ENCODE results near the gene CYP39A1.

CYP39A1 gene

DNA sequence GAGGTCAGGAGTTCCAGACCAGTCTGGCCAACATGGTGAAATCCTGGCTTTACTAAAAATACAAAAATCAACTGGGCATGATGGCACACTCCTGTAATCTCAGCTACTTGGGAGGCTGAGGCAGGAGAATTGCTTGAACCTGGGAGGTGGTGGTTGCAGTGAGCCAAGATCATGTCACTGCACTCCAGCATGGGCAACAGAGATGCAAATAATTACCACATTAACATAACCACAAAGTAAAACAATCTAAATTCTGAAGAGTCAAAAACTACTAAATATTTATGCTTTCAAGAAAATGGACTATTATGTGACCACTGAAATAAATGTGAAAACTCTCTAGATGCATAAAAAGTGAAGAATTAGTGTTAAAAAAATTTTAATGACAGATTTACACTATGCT lies 59.9 kb downstream of the CYP39A1 start:
- FAIRE-seq (no peak), DNase-seq (ENCODE audit: insufficient read length, low spot score) (no peak)

DNA sequence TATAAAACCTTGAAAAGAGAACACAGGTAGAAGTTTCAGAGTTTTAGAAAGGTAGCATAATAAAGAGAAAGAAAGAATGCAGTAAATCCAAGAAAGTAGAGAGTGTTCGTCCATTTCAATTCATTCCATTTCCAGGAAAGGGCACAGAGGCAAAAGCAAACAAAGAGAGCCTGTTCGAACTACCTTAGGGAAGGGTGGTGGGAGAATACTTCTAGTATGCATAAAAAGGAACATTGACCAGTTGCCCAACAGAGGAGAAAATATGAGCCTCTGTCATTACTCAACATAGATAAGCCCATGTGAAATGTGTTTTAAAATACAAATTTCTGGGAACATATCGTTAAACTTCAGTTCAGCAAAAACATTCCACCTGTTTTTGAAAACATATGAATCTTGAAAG lies 60.6 kb downstream of the CYP39A1 start:
- DNase-seq (ENCODE audit: insufficient read length, low spot score) (no peak), FAIRE-seq (no peak)

DNA sequence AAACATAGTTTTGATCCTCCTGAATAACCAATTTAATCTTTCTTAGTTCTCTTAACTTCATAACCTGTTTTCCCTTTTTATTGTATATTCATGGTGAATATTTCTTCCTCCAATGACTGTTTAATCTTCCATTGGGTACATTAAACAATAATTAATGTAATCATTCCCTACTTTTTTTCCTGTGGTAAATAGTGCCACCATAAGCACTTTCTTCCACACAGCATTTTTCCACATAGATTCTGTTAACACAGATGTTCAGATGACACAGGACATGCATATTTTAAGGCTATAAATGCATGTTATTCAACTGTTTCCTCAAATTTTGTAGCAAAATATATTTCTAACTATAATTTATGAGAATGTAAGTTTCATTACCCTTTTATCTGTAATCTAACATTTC lies 61.9 kb downstream of the CYP39A1 start:
- DNase-seq (ENCODE audit: insufficient read length, low spot score) = no peak
- FAIRE-seq = no peak

DNA sequence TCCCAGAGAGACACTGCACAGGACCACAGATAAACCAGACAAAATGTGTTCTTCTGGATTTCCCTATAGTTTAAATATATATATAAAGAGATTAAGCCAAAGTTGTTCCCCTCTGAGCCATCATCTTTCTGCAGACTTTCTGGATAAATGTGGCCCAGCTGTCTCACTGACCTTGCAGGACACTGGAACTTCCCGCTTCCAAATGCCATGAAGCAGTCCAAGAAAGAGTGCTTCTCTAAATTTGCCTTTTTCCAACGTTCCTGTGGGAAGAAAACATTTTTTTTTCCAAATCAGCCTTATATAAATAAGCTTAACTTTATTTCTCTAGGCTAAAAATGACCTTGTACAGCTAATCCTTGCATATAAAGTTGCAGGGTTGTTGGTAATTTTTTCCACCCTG lies 65.7 kb downstream of the CYP39A1 start:
- FAIRE-seq (no peak), DNase-seq (ENCODE audit: insufficient read length, low spot score) (no peak)

DNA sequence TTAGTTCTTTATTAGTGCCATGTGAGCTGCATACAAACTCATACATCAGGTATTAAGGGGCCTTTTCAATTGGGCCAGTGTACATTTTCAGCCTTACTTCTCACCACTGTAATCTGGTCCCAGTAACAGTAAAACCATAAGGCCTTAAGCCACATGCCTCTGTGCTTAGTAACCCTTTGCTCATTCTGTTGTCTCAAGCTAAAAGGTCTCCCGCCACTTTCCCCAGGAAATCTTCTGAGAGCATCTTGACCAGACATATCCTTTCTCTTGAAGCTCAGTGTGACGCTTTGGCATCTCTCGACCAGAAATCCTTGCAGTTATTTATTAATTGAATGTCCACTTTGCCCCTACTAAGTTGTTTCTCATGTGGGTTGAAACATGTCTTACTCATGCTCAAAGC lies 68.0 kb downstream of the CYP39A1 start:
- no peak for FAIRE-seq

DNA sequence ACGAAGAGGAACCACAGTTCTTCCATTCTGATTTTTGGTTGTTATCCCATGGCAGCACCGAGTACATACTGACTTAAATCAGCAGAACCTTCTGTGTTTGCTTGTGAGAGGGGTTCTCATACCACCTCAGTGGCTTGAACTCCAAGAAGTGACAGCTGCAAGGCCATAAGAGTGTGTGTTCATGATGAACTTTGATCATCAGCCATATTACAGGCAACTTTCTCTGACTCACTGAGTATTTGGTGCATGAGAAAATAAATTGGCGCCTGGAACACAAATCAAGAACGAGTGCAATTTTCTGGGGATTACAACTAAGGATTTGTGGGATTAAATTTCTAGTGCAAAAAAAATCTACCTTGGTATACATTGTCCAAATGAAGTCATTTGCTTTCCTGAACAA lies 68.9 kb downstream of the CYP39A1 start:
- FAIRE-seq (no peak), DNase-seq (ENCODE audit: insufficient read length, low spot score) (no peak)

More for the DNA sequence above, 68.0 kb downstream of the CYP39A1 start:
- DNase-seq (ENCODE audit: insufficient read length, low spot score) = no peak

DNA sequence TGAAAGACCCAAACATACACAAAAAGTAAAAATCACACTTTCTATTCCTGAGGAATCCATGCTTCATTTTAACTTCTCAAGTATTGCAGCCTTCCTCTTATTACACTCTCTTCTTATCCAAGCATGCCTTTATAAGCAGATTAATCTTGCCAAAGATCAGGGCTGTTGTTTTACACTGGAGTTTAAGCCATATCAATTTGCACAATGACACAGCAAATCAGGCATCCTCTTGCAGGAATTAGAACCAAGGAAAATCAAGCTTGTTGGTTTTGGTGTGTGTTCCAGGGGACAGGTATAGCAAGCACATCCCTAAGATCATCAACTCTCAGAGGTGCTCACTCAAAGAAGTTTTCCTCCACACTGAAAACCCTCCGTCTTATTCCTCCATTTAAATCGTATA lies 69.5 kb downstream of the CYP39A1 start:
- FAIRE-seq = no peak
- no peak for DNase-seq (ENCODE audit: insufficient read length, low spot score)

DNA sequence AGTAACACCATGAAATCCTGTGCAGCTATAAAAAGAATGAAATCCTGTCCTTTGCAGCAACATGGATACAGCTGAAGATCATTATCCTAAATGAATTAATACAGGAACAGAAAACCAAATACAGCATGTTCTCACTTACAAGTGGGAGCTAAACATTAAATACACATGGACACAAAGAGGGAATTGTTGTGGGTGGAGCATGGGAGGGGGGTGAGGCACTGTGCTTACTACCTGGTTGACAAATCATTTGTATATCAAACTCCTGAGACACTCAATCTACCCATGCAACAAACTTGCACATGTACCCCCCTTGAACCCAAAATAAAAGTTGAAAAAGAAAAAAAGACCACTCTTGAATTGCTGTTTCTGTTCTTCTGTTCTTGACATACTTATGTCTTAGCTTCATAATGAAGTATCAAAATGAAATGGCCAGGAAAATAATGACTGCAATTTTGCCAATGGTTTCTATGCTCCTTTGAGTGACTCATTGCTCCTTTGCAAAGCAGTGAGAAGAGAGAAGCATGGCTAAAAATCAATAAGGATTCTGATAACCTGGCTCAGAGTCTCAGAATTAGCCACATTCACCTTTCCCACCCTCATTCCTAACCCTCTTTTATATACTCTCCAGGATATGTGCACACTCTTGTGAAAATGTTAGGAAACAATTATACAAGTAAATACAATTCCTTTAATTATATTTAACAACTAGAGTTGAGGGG lies 71.0 kb downstream of the CYP39A1 start:
- FAIRE-seq (no peak), DNase-seq (ENCODE audit: insufficient read length, low spot score) (no peak)

DNA sequence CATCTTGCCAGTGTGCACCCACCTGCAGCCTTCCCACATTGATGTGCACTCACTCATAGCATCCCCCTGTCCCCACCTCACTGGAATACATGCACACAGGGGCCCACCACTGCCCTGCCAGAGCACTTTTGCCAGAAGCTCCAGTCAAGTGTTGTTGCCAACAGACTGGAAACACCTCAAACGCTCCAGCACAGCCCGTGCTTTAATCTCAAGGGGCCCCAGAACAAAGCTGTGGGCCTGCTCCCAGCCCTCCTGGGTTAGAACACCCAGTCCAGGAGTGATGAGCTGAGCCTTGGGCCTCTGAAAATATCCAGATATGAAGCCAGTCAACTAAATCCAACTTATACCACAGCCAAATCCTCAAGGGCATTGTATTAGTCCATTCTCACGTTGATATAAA lies 77.1 kb downstream of the CYP39A1 start:
- FAIRE-seq (no peak), DNase-seq (ENCODE audit: insufficient read length, low spot score) (no peak)

DNA sequence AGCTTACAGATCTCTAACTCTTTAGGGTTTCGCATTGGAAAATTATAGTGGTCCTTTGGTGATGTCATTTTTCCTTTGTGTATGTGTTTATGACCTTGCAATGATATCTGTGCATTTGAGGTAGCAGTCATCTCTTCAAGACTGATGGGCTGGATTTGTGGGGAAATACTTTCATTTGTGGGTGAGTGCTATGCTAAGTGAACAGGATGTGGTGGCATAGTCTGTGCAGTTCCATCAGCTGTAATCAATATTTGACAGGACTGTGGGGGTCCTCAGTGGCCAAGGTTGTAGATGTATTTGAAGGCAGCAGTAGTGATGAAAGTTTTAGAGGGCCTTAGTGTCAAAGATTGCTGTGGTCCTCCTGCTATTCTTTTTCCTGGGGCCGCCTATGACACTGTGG lies 79.5 kb downstream of the CYP39A1 start:
- DNase-seq (ENCODE audit: insufficient read length, low spot score) (no peak), FAIRE-seq (no peak)

DNA sequence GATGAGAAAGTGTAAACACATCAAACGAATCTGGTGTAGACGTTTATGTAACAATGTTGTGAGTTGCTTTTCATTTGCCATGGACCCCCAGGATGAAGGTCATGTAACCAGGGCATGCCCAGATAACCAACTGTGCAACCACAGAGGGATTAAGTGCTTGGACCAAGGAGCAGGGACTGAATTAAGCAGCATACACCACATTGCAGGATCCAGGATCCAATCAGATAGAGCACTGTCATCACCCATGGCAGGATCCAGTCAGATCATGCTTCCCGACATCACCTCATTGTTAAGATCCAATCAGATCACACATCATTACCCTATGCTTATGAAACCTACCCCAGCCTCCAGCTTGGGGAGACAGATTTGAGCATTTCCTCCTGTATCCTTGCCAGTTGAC lies 87.1 kb downstream of the CYP39A1 start:
- no peak for DNase-seq (ENCODE audit: insufficient read length, low spot score)
- no peak for FAIRE-seq

DNA sequence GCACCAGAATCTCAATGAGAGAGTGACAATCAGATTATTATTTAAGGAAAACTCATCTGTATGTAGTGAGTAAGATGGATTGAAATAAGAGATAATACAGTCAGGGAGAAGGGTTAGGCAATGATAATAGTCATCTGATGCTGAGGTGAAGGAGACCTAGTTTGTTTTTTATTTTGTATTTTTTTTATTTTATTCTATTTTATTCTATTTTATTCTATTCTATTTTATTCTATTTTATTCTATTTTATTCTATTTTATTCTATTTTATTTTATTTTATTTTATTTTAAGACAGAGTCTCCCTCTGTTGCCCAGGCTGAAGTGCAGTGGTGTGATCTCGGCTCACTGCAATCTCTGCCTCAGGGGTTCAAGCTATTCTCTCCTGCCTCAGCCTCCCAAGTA lies 88.7 kb downstream of the CYP39A1 start:
- FAIRE-seq (no peak), DNase-seq (ENCODE audit: insufficient read length, low spot score) (no peak)

DNA sequence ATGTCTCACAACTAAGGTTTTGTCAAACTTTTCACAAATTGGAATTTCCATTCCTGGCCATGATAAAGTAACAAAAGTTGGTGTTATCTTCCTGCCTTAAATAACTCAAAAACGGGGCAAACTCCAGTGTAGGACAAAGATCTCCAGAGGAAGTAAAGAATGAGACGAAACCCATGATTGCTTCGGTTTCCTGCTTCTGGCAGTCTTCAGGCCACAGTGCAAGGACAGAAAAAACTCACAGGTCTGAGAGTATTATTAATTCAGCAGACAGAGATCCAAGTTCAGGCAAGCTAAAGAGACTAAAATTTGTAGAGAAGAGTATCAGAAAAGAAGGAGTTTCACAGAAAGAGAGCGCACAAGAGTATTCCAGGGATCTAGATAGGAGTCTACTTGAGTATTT lies 96.6 kb downstream of the CYP39A1 start:
- FAIRE-seq = no peak
- DNase-seq (ENCODE audit: insufficient read length, low spot score) = no peak

DNA sequence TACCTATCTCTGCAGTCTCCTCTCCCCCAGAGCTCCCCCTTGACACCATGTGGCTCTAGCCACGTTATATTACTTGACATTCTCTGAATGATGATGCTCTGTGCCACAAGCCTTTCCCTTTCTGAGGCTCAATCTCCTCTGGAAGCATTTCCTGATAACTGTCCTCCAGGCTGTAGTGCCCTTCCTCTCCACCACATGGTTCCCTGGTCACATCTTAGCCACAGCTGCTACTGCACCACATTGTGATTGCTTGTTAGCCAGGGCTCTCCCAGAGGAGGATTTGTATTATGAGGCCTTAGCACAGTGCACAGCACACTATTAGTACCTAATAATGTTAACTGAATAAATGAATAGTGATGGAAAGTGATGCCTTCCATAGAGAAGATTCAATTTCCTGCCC lies 97.5 kb downstream of the CYP39A1 start:
- DNase-seq (ENCODE audit: insufficient read length, low spot score) (no peak), FAIRE-seq (no peak)

DNA sequence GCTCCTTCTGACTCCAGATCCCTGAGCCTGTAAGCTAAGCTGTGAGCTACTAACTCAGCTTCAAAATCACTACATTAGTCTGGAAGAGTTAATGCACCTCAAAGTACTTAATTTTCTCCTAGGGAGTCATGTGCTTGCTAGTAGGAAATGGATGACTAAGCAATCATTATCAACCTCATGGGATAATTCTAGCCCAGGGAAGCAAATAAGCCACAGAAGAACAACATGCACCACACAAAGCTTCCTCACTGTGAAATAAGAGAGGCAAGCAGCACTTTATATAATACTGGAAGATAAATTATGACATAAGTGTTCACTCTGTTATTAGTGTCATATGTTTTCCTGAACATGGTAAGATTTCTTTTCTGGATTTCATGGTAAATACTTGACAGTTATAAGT lies 103.5 kb downstream of the CYP39A1 start:
- FAIRE-seq (no peak), DNase-seq (ENCODE audit: insufficient read length, low spot score) (no peak)

DNA sequence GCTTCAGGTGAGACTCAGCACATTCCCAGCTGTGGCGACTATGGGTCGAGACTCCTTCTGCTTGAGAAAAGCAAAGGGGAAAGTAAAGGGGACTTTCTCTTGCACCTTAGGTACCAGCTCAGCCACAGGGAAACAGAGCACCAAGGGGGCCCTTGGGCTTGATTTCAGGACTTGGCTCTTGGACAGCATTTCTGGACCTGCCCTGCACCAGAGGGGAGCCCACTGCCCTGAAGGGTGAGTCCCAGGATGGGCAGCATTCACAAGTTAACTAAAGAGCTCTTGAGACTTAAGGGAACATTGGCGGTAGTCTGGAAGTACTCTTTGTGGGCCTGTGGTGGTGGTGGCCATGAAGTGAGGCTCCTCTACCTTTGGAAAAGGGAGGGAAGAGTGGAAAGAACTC lies 111.1 kb downstream of the CYP39A1 start:
- DNase-seq (ENCODE audit: insufficient read length, low spot score) (no peak), FAIRE-seq (no peak)

DNA sequence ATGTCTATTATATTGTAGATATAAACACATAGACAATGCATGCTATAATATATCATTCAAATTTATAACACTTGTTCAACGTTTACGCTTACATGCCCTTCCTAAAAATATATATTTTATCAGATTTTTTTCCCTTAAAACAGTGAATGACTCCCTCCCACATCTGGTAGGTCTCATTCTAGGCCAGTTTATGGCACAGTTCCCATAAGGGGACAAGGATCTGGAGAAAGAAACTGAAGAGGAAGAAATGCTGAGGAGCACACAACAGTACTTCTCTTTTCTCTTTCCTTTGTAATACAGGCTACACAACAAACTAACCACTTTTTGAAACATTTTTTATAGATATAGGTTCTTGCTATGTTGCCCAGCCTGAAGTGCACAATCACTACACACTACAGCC lies 112.8 kb downstream of the CYP39A1 start:
- no peak for DNase-seq (ENCODE audit: insufficient read length, low spot score)
- no peak for FAIRE-seq

DNA sequence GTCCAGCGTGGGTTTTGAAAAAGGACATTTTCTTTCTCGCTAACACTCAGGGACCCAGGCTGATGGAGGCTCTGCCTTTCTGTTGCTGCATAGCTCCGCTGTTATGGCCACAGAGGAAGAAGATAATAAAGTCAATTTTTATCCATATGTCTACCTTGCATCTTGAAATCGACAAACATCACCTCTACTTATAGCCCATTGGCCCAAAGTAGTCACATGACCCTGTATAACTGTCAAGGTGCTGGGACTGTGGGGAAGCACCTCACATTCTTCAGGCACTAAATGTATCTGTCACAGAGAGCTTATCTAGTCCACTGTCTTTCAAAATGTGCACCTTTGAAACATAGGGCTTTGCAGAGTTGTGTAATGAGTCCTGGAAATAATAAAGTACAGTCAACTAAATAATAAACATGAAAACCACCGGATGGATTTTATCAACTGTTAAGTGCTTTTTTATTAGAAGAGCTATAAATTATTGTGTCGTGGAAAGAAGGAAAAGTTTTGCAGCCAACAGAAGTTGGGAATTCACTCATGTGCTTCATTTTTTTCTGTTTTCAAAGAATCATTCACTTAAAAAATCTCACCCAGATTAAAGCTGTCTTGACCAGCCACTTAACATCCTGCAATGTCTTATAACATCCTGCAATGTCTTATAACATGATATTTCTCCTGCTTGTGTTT lies 113.7 kb downstream of the CYP39A1 start:
- FAIRE-seq (no peak), DNase-seq (ENCODE audit: insufficient read length, low spot score) (no peak)

DNA sequence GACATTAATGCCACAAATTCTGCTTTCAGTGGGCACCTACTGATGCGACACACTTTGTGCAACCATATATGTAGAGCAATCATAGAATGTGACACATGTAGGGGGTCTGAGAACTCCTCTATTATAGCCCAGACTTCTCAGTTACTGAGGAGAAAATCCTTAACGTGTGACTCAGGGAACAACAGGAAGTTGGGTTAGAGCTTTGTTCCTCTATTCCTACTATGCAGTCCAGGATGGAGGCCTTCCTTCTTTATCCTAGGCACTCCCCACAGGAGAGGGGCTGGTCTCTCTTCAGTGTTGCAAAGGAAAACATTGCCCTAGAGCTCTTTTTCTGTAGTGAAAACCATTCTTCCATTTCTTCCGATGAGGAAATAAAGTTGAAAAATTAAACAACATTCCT lies 121.7 kb downstream of the CYP39A1 start:
- FAIRE-seq (no peak), DNase-seq (ENCODE audit: insufficient read length, low spot score) (no peak)

DNA sequence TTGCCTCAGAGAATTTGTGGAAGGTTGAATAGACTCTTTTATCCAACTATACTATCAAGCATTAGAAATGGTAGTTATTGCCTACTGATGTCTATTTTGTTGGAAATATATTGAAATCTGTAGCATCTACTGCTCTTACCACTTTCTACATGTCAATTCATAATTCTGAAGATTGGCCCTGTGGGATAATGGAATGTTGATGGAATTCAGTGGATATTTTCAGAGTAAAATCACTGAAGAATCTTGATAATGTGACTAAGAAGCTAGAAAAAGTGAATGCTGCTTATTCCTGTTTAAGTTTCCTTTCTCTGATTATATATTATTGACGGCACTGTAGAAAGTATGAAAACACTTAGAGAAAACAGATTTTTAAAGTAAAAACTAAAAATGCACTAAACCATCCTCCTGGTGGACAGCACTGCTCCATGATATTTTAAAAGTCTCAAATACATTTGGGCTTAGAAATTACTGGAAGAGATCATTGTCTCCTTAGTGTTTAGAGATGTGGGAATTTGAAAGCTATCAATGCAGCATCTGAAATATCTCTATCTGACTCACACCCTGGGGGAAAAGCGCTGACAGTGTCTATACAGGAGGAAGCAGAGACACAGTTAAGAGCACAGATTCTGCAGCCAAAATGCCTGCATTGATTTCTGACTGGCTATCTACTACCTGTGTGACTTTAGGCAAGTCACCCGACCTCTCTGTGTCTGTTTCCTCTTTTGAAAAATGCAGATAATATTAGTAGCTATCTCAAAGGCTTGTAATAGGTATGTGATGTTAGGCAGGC lies 123.5 kb downstream of the CYP39A1 start:
- DNase-seq (ENCODE audit: insufficient read length, low spot score) = no peak
- FAIRE-seq = no peak

DNA sequence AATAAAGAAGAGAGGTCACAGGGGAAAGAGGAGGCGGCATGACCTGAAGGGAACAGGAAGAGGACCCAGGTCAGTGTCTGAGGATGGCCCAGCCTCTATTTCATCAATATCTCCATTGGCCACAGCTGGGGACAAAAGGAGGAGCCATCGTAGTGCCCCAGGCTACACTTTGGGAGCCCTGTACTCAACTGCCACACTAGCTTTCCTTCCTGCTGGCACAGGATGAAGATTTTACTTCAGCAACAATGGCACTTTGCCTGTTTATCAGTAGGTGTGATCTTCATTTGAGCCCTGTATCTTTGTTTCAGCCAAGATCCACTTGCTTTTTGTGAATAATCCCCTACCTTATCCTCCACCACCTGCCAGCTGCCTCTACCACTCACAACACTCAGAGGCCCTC lies 126.0 kb downstream of the CYP39A1 start:
- no peak for FAIRE-seq

DNA sequence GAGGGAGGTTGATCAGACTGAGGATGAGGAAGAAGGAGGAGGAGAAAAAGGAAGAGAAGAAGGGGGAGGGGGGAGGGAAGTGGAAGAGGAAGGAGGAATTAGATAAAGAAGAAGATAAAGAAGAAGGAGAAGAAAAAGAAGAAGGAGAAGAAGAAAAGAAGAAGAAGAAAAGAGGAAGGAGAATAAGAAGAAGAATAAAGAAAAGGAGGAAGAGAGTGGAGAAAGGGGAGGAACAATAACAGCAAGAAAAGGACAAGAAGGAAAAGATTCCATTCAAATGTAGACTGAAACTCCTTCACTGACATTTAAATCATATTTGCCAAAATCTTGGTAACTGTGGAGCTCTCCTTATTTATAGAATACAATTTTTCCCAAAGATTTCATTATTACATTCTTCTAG lies 127.0 kb downstream of the CYP39A1 start:
- DNase-seq (ENCODE audit: insufficient read length, low spot score) = no peak
- no peak for FAIRE-seq

More for the DNA sequence above, 126.0 kb downstream of the CYP39A1 start:
- no peak for DNase-seq (ENCODE audit: insufficient read length, low spot score)

All from GM19239 (cell line).